Thoracic aorta (tissue), 2 donors: ENCODE data around the gene TMEM52. TPM values are rescaled to one million over a fixed set of nuclear protein-coding genes. Genes with fewer than 3 reads are reported as not detected.

ENCODE experiments used
- ATAC-seq: fragments of 150-250 bp; one replicate; pipeline ENCODE4 v1.8.0; 2017; ENCODE audit warnings: low read depth; ENCODE audit not compliant: insufficient number of reproducible peaks, low FRiP score
- DNase-seq: peaks from one replicate; pipeline ENCODE4 v3.0.0-alpha.2; 2020; ENCODE audit warnings: low spot score
- H3K27ac ChIP-seq, 2 donors: fragments of 200-600 bp; sonication (generic); 1 replicate in 1 of 2; 2 replicates in 1 of 2; pipeline ENCODE4 v1.5.1; 2016; ENCODE audit warnings: mild to moderate bottlenecking in 2 of 2, moderate library complexity in 2 of 2
- H3K27me3 ChIP-seq: fragments of 200-600 bp; sonication (generic); replicated peaks from 2 replicates; pipeline ENCODE4 v1.6.0; 2016; ENCODE audit warnings: mild to moderate bottlenecking; ENCODE audit not compliant: insufficient read depth
- H3K36me3 ChIP-seq: fragments of 200-600 bp; sonication (generic); one replicate; pipeline ENCODE4 v1.5.1; 2016
- H3K4me1 ChIP-seq, 2 donors: fragments of 200-600 bp; sonication (generic); 1 replicate in 1 of 2; 2 replicates in 1 of 2; pipeline versions ENCODE4 v1.5.1 to v1.6.0; 2016; ENCODE audit warnings: low read depth in 2 of 2, mild to moderate bottlenecking in 1 of 2; ENCODE audit not compliant: control insufficient read depth in 1 of 2
- H3K4me3 ChIP-seq: fragments of 200-600 bp; sonication (generic); 2 replicates; pipeline ENCODE4 v1.5.1; 2016; ENCODE audit warnings: mild to moderate bottlenecking
- H3K9me3 ChIP-seq: fragments of 200-600 bp; sonication (generic); 2 replicates; pipeline ENCODE4 v1.5.1; 2016
- CTCF ChIP-seq: fragments of 200-600 bp; sonication (generic); IDR thresholded peaks from one replicate; pipeline ENCODE4 v1.5.1; 2019; ENCODE audit warnings: antibody characterized with exemption
- total RNA-seq, 2 donors: library from RNA; depleted of rRNA; stranded (reverse); fragments of >200 nt; gene quantifications; one replicate each; pipeline versions ENCODE4 v1.1.0 to v1.2.3, GENCODE V29; 2016

TMEM52 gene
- total RNA-seq, 2 donors from 2014 or later: not detected

- no peak for DNase-seq
- Histone ChIP-seq H3K27me3 (no peaks in the 10 kb centered on the region), H3K27ac (no peak overlapping the region), H3K36me3 (no peaks in the 10 kb centered on the region), H3K4me1 (peaks cover 0 to 7% of the 10 kb centered on the region in 2 donors), H3K4me3 (no peak overlapping the region), H3K9me3 (no peaks in the 10 kb centered on the region)
- ATAC-seq: no peak
- TF ChIP-seq CTCF: no peak
Observed at GRCh38 chr1:1941868-1942752, 23.0 kb upstream of the TMEM52 start.

GRCh38 chr1:1941211-1941841 lies 22.2 kb upstream of the TMEM52 start:
- ATAC-seq (no peak), DNase-seq (no peak)
- no peak for TF ChIP-seq CTCF
- no peaks in the 10 kb centered on the region for H3K27me3 ChIP-seq
- no peak overlapping the region for H3K4me3 ChIP-seq
- H3K9me3 ChIP-seq: no peaks in the 10 kb centered on the region
- H3K36me3 ChIP-seq: no peaks in the 10 kb centered on the region
- H3K27ac ChIP-seq: no peak overlapping the region
- peaks cover 0 to 7% of the 10 kb centered on the region in 2 donors for H3K4me1 ChIP-seq

GRCh38 chr1:1940123-1940425 lies 21.0 kb upstream of the TMEM52 start:
- Histone ChIP-seq H3K4me1 (peaks cover 0 to 7% of the 10 kb centered on the region in 2 donors), H3K27me3 (no peaks in the 10 kb centered on the region), H3K4me3 (no peak overlapping the region), H3K36me3 (no peaks in the 10 kb centered on the region), H3K27ac (no peak overlapping the region), H3K9me3 (no peaks in the 10 kb centered on the region)
- no peak for TF ChIP-seq CTCF
- DNase-seq (no peak), ATAC-seq (no peak)

- Histone ChIP-seq H3K27ac (no peak overlapping the region), H3K4me3 (no peak overlapping the region), H3K4me1 (peaks cover 0 to 7% of the 10 kb centered on the region in 2 donors), H3K9me3 (no peaks in the 10 kb centered on the region), H3K27me3 (no peaks in the 10 kb centered on the region), H3K36me3 (no peaks in the 10 kb centered on the region)
- DNase-seq (no peak), ATAC-seq (no peak)
- TF ChIP-seq CTCF: no peak
Observed at GRCh38 chr1:1939296-1940122, 20.4 kb upstream of the TMEM52 start.
